Fibroblast of pulmonary artery (primary cell): ENCODE measurements around the gene ACTL10.
A peak's percentile ranks its signal among the peaks of the same experiment; 100 is the strongest.
"Not testable (repeated sequence)": the region's sequence is repeated elsewhere in the genome, so short reads cannot be mapped to it uniquely, and the experiment has no call there.

Source experiments
- DNase-seq: peaks from one replicate; pipeline ENCODE4 v3.0.0-alpha.2; 2010; ENCODE audit warnings: low read depth
- H3K4me3 ChIP-seq: replicated peaks from 2 replicates; pipeline ENCODE4 v1.5.1; 2011; ENCODE audit warnings: low read depth, mild to moderate bottlenecking, control low read depth, low read length, moderate library complexity
- TF ChIP-seq, protein P1 (sequence below): IDR thresholded peaks from 2 replicates; pipeline ENCODE4 v1.5.1; 2011; ENCODE audit warnings: mild to moderate bottlenecking, control low read depth, low read length, inconsistent platforms; ENCODE audit errors: missing control alignments

ACTL10 gene

DNA sequence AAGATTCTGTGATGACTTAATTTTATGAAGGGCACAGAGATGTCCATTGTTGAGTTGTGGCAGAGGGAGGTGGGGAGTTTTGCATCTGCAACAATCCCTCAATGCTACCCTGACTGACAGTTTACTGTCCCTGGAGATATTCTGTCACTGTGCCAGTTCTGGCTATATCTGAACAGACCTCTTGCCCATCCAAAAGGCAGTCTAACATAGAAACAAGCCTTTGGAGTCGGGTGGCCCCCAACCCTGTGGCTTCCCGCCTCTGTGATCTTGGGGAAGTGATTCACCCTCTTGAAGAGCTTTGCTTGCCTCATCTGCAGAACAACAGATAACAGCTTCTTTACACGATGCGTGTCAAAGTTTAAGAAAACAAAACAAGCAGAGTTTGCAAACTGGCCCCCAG lies 23.2 kb downstream of the ACTL10 start:
- H3K4me3 ChIP-seq: no peak overlapping the region
- TF ChIP-seq, protein P1, sequence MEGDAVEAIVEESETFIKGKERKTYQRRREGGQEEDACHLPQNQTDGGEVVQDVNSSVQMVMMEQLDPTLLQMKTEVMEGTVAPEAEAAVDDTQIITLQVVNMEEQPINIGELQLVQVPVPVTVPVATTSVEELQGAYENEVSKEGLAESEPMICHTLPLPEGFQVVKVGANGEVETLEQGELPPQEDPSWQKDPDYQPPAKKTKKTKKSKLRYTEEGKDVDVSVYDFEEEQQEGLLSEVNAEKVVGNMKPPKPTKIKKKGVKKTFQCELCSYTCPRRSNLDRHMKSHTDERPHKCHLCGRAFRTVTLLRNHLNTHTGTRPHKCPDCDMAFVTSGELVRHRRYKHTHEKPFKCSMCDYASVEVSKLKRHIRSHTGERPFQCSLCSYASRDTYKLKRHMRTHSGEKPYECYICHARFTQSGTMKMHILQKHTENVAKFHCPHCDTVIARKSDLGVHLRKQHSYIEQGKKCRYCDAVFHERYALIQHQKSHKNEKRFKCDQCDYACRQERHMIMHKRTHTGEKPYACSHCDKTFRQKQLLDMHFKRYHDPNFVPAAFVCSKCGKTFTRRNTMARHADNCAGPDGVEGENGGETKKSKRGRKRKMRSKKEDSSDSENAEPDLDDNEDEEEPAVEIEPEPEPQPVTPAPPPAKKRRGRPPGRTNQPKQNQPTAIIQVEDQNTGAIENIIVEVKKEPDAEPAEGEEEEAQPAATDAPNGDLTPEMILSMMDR: no peak
- DNase-seq: peak; percentile 77

DNA sequence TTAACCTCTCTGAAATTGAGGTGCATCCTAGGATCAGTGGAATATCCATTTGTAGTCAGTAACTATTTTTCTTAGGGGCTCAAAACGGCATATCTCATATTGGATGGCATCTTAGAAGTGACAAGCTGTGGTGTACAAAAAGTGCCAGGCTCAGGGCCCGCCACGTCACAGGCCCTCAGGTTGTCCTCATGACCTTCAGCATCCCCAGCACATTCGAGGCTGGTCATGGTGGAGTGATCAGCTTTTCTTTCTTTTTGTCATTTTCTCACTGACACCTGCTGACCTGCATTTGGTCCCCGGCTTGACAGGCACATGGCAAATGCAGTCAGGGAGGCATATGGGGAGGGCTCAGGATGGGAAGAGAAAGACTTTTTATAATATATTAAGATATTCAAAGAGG lies 26.5 kb downstream of the ACTL10 start:
- TF ChIP-seq, protein P1: no peak
- DNase-seq: no peak
- no peak overlapping the region for H3K4me3 ChIP-seq

DNA sequence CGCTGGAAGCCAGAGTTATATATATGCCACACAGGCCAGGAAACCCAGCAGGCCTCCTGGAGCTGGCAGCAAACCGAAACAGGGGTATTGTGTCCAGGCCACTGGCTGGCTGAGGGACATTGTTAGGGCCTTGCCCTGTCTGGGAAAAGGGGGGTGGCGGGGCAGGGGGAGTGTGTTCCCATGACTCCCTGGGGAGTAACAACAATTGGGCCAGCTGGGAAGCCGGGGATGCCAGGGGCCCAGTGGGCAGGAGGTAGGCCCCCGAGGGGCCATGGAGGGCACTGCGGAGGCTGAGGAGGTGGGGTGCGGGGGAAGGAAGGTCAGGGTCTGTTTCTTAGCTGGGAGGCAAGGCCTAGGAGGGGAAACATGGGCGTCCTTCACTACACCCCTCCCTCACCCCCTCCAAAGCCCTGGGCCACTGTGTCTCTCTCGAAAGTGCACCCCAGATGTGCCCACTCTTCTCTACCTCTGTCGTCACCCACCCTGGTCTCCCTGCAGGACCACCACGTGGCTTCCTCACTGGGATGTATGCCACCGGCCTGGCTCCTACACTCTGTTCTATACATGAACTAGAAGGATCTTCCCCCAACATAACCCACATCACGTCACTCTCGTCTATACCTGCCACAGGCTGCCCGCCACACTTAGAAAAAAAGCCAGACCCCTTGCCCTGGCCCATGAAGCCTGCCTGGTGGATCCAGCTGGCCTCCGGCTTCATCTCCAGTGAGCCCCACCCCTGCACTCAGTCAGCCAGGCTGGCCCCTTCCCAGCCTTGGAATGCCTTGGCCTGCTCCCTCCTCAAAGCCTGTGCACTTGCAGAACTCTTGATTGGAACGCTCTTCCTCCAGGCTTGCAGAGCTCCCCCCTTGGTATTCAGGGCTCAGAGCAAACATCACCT lies 27.2 kb downstream of the ACTL10 start:
- H3K4me3 ChIP-seq: no peak overlapping the region
- no peak for DNase-seq
- TF ChIP-seq, protein P1: no peak

DNA sequence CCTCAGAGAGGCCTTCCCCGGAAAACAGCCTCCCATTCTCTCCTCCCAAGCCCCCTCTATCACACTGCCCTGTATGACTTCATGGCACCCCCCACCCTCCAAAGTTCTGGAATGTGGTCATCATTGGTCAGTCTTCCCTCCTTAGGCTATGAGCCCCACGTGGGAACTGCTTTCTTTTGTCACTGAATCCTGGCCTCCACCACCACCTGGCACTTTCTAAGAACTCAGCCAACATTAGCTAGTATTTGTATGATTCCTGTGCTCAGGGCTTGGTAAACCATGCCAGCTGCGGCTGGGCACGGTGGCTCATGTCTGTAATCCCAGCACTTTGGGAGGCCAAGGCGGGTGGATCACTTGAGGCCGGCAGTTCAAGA lies 27.9 kb downstream of the ACTL10 start:
- TF ChIP-seq, protein P1: no peak
- H3K4me3 ChIP-seq: no peak overlapping the region
- DNase-seq: no peak

DNA sequence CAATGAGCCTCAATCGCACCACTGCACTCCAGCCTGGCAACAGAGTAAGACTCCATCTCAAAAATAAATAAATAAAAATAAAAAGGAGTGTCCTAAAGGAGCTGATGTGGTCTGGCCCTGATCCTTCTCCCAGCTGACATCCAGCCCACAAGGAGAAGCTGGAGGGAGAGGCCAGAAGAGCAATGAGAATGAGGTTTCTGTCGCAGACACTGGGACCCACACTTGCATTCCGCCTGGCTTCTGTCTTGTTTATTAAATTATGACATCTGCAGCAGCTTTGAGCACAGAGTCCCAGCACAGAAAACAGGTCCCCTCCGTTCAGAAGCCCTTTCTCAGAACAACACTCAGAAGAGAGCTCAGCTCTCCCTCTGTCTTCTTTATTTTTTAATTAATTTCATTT lies 29.7 kb downstream of the ACTL10 start:
- no peak overlapping the region for H3K4me3 ChIP-seq
- DNase-seq: no peak
- TF ChIP-seq, protein P1: no peak

DNA sequence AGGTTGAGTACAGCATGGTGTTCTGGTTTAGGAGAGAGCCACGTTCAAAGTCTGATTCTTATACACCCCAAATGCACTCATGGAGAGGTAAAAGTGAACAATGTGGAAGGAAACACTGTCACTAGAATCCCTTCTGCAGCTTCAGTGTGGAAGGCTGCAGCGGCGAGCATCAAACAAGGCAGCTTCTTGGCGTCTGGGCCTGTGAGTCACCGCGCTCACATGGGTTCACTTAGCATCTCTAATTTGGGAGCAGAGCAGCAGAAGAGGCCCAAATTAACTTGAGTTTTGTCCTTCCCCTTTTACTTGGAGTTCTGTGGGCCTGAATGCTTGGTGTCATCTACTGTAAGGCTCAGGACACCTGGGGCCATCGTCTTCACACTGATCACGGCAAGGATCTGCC lies 30.4 kb downstream of the ACTL10 start:
- DNase-seq: peak; percentile 54
- H3K4me3 ChIP-seq: no peak overlapping the region
- TF ChIP-seq, protein P1: no peak

DNA sequence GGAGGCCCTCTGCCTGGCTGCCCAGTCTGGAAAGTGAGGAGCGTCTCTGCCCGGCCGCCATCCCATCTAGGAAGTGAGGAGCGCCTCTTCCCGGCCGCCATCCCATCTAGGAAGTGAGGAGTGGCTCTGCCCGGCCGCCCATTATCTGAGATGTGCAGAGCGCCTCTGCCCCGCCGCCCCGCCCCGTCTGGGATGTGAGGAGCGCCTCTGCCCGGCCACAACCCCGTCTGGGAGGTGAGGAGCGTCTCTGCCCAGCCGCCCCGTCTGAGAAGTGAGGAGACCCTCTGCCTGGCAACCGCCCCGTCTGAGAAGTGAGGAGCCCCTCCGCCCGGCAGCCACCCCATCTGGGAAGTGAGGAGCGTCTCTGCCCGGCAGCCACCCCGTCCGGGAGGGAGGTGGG lies 32.2 kb downstream of the ACTL10 start:
- not testable (repeated sequence) for DNase-seq, H3K4me3 ChIP-seq

DNA sequence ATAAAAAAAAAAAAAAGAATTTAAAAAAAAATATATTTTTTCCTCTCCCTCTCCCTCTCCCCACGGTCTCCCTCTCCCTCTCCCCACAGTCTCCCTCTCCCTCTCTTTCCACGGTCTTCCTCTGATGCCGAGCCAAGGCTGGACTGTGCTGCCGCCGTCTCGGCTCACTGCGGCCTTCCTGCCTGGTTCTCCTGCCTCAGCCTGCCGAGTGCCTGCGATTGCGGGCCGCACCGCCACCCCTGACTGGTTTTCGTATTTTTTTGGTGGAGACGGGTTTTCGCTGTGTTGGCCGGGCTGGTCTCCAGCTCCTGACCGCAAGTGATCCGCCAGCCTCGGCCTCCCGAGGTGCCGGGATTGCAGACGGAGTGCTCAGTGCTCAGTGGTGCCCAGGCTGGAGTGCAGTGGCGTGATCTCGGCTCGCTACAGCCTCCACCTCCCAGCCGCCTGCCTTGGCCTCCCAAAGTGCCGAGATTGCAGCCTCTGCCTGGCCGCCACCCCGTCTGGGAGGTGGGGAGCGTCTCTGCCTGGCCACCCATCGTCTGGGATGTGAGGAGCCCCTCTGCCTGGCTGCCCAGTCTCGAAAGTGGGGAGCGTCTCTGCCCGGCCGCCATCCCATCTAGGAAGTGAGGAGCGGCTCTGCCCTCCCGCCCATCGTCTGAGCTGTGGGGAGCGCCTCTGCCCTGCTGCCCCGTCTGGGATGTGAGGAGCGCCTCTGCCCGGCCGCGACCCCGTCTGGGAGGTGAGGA lies 34.1 kb downstream of the ACTL10 start:
- not testable (repeated sequence) for H3K4me3 ChIP-seq, DNase-seq
